ENCODE results near the gene SNAP29. TPM values are rescaled to one million over a fixed set of nuclear protein-coding genes. Genes with fewer than 3 reads are reported as not detected.
"Not testable (repeated sequence)": the region's sequence is repeated elsewhere in the genome, so short reads cannot be mapped to it uniquely, and the experiment has no call there.

SNAP29 gene
- total RNA-seq, 1 experiment from 2014 or later, result 17.9 TPM

DNA sequence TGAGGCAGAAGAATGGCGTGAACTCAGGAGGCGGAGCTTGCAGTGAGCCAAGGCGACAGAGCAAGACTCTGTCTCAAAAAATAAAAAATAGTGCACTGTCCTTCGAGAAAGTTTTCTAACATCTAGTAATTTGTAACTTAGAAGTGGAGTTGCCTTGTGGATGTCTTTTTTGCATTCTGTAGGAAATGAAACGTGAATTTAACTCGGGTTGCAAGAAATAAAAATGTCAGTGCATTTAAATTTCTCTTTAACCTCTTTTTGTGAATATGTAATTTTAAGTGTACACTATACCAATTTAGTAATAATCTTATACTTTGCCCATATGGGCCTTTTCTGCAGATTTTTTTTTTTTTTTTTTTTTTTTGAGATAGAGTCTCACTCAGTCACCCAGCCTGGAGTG lies 32.2 kb downstream of the SNAP29 start:
- no peak overlapping the region for H3K14ac ChIP-seq (ENCODE audit: insufficient read depth, low read length)
- no peak overlapping the region for H2AK5ac ChIP-seq (ENCODE audit: insufficient read length, low read length)
- H3K9ac ChIP-seq (ENCODE audit: extremely low read depth, insufficient read length, low read length), result no peak overlapping the region
- H2BK20ac ChIP-seq (ENCODE audit: low read depth, low read length, poor library complexity, severe bottlenecking), result no peak overlapping the region
- H2BK120ac ChIP-seq (ENCODE audit: low read depth, low read length, poor library complexity, severe bottlenecking), result no peak overlapping the region
- Mint-ChIP-seq H3K4me1 (no peaks in the 10 kb centered on the region), H3K27me3 (ENCODE audit: low read depth) (no peaks in the 10 kb centered on the region), H3K36me3 (ENCODE audit: insufficient read depth in 1 of 3, low read depth in 3 of 3) (peaks cover 3 to 24% (median 14%) of the 10 kb centered on the region in 3 experiments; a peak in 5 of 7 replicates), H3K27ac (no peak overlapping the region), H3K4me3 (no peak overlapping the region), H3K9me3 (no peaks in the 10 kb centered on the region; a peak in 1 of 5 replicates)
- H3T11ph ChIP-seq (ENCODE audit: low read length), result no peak overlapping the region
- no peak overlapping the region for H3K27ac ChIP-seq (ENCODE audit: insufficient read length, low read depth, low read length)
- WGBS (ENCODE audit: extremely low coverage, insufficient read length, low lambda C conversion rate), result no CpG with 5 or more reads among the region's 6 CpGs
- no peak overlapping the region for H3K18ac ChIP-seq (ENCODE audit: insufficient read length, low read depth, low read length)
- no peaks in the 10 kb centered on the region for H3K4me1 ChIP-seq (ENCODE audit: insufficient read depth, low read length)
- no peak overlapping the region for H2AFZ ChIP-seq (ENCODE audit: low read length)
- H4K8ac ChIP-seq (replicated peaks; ENCODE audit: insufficient read length, low read depth, low read length), result no peak overlapping the region
- H3K4me2 ChIP-seq (ENCODE audit: insufficient read depth, insufficient read length, low read length), result no peak overlapping the region
- no peak overlapping the region for H3K23ac ChIP-seq (ENCODE audit: insufficient read length, low read depth, low read length)
- no peak for DNase-seq
- no peaks in the 10 kb centered on the region for H3K79me1 ChIP-seq (ENCODE audit: insufficient read depth, low read depth, low read length, poor library complexity, severe bottlenecking)
- H4K5ac ChIP-seq (ENCODE audit: insufficient read length, low read depth, low read length), result no peak overlapping the region
- no peaks in the 10 kb centered on the region for H4K20me1 ChIP-seq (ENCODE audit: control insufficient read depth, insufficient read depth, insufficient read length)
- no peaks in the 10 kb centered on the region for H3K79me2 ChIP-seq (ENCODE audit: insufficient read depth, low read length)
- H3K9me3 ChIP-seq (ENCODE audit: control insufficient read depth, low read depth, low read length), result no peaks in the 10 kb centered on the region
- H4K91ac ChIP-seq (ENCODE audit: insufficient read length, low read depth, low read length), result no peak overlapping the region
- H2BK12ac ChIP-seq (ENCODE audit: insufficient read length, low read depth, low read length), result no peak overlapping the region
- H3K23me2 ChIP-seq (ENCODE audit: insufficient read length, low read depth, low read length, poor library complexity, severe bottlenecking), result no peaks in the 10 kb centered on the region
- no peak overlapping the region for H3K56ac ChIP-seq (ENCODE audit: insufficient read length, low read depth, low read length)
- no peak overlapping the region for H3K4ac ChIP-seq (ENCODE audit: low read depth, low read length)
- H2BK5ac ChIP-seq (ENCODE audit: insufficient read length, low read length), result no peak overlapping the region
- no peaks in the 10 kb centered on the region for H3K27me3 ChIP-seq (ENCODE audit: insufficient read depth, low read length)
- no peak for TF ChIP-seq CTCF (conservative IDR thresholded peaks at IDR 0.05)
- no peak overlapping the region for H2BK15ac ChIP-seq (ENCODE audit: low read depth, low read length)

DNA sequence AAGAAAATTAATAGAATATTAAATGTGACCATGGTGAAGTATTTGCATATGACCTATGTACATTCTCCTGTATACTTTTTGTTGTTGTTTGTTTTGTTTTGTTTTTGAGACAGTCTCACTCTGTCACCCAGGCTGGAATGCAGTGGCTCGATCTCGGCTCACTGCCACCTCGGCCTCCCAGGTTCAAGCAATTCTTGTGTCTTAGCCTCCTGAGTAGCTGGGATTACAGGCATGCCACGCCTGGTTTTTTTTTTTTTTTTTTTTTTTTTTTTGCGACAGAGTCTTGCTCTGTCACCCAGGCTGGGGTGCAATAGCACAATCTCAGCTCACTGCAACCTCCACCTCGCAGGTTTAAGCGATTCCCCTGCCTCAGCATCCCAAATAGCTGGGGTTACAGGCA lies 38.9 kb downstream of the SNAP29 start:
- H3K23me2 ChIP-seq (ENCODE audit: insufficient read length, low read depth, low read length, poor library complexity, severe bottlenecking); H3K27ac Mint-ChIP-seq; DNase-seq; H2BK5ac ChIP-seq (ENCODE audit: insufficient read length, low read length); H3K27me3 ChIP-seq (ENCODE audit: insufficient read depth, low read length); H3K14ac ChIP-seq (ENCODE audit: insufficient read depth, low read length); H3K9me3 Mint-ChIP-seq; H2BK12ac ChIP-seq (ENCODE audit: insufficient read length, low read depth, low read length); H3K79me2 ChIP-seq (ENCODE audit: insufficient read depth, low read length); H2BK15ac ChIP-seq (ENCODE audit: low read depth, low read length); H2AFZ ChIP-seq (ENCODE audit: low read length); H3K27me3 Mint-ChIP-seq (ENCODE audit: low read depth); H2AK5ac ChIP-seq (ENCODE audit: insufficient read length, low read length); H2BK120ac ChIP-seq (ENCODE audit: low read depth, low read length, poor library complexity, severe bottlenecking); H3K27ac ChIP-seq (ENCODE audit: insufficient read length, low read depth, low read length); H3K23ac ChIP-seq (ENCODE audit: insufficient read length, low read depth, low read length); H3K4me3 Mint-ChIP-seq; H3K4me2 ChIP-seq (ENCODE audit: insufficient read depth, insufficient read length, low read length); H3K18ac ChIP-seq (ENCODE audit: insufficient read length, low read depth, low read length); H3K79me1 ChIP-seq (ENCODE audit: insufficient read depth, low read depth, low read length, poor library complexity, severe bottlenecking); H2BK20ac ChIP-seq (ENCODE audit: low read depth, low read length, poor library complexity, severe bottlenecking); H3K4me1 Mint-ChIP-seq; H4K8ac ChIP-seq (replicated peaks; ENCODE audit: insufficient read length, low read depth, low read length); H4K91ac ChIP-seq (ENCODE audit: insufficient read length, low read depth, low read length); H3K9me3 ChIP-seq (ENCODE audit: control insufficient read depth, low read depth, low read length); H4K20me1 ChIP-seq (ENCODE audit: control insufficient read depth, insufficient read depth, insufficient read length); H3K4ac ChIP-seq (ENCODE audit: low read depth, low read length); H4K5ac ChIP-seq (ENCODE audit: insufficient read length, low read depth, low read length); H3T11ph ChIP-seq (ENCODE audit: low read length); H3K56ac ChIP-seq (ENCODE audit: insufficient read length, low read depth, low read length); H3K9ac ChIP-seq (ENCODE audit: extremely low read depth, insufficient read length, low read length); H3K4me1 ChIP-seq (ENCODE audit: insufficient read depth, low read length); H3K36me3 Mint-ChIP-seq (ENCODE audit: insufficient read depth in 1 of 3, low read depth in 3 of 3): not testable (repeated sequence)
- no CpG with 5 or more reads among the region's 7 CpGs for WGBS (ENCODE audit: extremely low coverage, insufficient read length, low lambda C conversion rate)

All from H9 (cell line).